NB4 (cell line): ENCODE results near the gene MYO7B.

Experiments
- DNase-seq: peaks from one replicate; pipeline ENCODE4 v3.0.0; 2010; ENCODE audit warnings: low read depth
- H3K4me3 ChIP-seq: one replicate; pipeline ENCODE4 v1.5.1; 2011; ENCODE audit warnings: mild to moderate bottlenecking, low read depth, low read length, moderate library complexity
- CTCF ChIP-seq: IDR thresholded peaks from one replicate; pipeline ENCODE4 v1.5.1; 2012; ENCODE audit warnings: low read depth, low read length
- MYC ChIP-seq: IDR thresholded peaks from 2 replicates; pipeline ENCODE4 v1.6.1; 2011; ENCODE audit warnings: low read depth, low read length
- POLR2A ChIP-seq: IDR thresholded peaks from 2 replicates; pipeline ENCODE4 v1.6.1; 2011; ENCODE audit warnings: mild to moderate bottlenecking; ENCODE audit not compliant: insufficient read length; ENCODE audit errors: extremely low read depth
- TF ChIP-seq, protein P1 (sequence below): IDR thresholded peaks from 2 replicates; pipeline ENCODE4 v1.6.1; 2011; ENCODE audit warnings: low read depth, low read length

MYO7B gene

DNA sequence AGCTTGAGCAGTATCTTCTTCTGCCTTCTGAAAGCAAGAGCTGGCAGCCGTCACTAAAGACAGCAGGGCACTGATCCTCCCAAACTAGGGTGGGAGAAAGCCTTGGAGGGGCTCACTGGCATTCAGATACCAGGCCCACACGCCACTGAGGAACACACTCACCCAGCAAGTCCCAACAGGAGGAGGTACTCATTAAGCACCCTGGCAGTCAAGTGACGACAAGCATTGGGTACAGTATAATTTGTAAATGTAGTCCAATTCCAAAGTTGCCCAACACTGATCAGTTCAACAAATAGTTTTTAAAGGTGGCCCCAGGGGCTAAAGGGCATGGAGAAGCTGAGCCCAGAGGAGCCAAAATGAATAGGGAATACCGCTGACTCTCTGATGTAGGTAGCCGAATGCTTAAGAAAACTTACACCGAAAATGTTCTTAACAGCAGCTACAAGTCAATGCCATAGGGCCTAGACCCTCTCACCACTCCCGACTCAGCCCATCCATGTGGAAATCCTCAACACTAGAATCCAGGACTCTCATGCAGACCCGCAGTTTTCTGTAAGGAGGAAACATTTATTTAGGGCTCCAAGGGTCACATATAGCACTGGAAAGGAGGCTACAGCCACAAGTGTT lies 129.9 kb downstream of the MYO7B start:
- TF ChIP-seq CTCF, result no peak
- no peak for TF ChIP-seq POLR2A
- TF ChIP-seq, protein P1, sequence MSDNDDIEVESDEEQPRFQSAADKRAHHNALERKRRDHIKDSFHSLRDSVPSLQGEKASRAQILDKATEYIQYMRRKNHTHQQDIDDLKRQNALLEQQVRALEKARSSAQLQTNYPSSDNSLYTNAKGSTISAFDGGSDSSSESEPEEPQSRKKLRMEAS, result no peak
- no peak for TF ChIP-seq MYC
- no peak overlapping the region for H3K4me3 ChIP-seq

GRCh38 chr2:127669056-127669455 lies 133.6 kb downstream of the MYO7B start:
- TF ChIP-seq POLR2A, result no peak
- TF ChIP-seq CTCF, result no peak
- TF ChIP-seq, protein P1, result no peak
- no peak for TF ChIP-seq MYC
- no peak overlapping the region for H3K4me3 ChIP-seq
- no peak for DNase-seq

More for the DNA sequence above, 129.9 kb downstream of the MYO7B start:
- no peak for DNase-seq

- no peak for DNase-seq
- TF ChIP-seq, protein P1, result no peak
- TF ChIP-seq CTCF, result no peak
- no peak for TF ChIP-seq POLR2A
- TF ChIP-seq MYC, result no peak
- no peak overlapping the region for H3K4me3 ChIP-seq
Measured at GRCh38 chr2:127670055-127670956, 134.8 kb downstream of the MYO7B start.

DNA sequence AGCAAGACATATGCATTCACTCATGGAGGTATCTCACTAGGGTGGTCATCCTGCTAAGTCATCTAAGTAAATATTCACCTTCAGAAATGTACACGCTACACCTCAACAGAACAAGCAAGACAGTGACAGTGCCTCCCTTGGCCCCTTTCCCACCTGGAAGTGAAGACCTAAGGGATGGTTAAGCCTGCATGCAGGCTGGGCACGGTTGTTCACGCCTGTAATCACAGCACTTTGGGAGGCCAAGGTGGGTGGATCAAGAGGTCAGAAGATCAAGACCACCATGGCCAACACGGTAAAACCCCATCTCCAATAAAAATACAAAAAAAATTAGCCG lies 135.4 kb downstream of the MYO7B start:
- DNase-seq, result no peak
- no peak for TF ChIP-seq CTCF
- TF ChIP-seq, protein P1, result no peak
- TF ChIP-seq POLR2A, result no peak
- TF ChIP-seq MYC, result no peak
- no peak overlapping the region for H3K4me3 ChIP-seq

DNA sequence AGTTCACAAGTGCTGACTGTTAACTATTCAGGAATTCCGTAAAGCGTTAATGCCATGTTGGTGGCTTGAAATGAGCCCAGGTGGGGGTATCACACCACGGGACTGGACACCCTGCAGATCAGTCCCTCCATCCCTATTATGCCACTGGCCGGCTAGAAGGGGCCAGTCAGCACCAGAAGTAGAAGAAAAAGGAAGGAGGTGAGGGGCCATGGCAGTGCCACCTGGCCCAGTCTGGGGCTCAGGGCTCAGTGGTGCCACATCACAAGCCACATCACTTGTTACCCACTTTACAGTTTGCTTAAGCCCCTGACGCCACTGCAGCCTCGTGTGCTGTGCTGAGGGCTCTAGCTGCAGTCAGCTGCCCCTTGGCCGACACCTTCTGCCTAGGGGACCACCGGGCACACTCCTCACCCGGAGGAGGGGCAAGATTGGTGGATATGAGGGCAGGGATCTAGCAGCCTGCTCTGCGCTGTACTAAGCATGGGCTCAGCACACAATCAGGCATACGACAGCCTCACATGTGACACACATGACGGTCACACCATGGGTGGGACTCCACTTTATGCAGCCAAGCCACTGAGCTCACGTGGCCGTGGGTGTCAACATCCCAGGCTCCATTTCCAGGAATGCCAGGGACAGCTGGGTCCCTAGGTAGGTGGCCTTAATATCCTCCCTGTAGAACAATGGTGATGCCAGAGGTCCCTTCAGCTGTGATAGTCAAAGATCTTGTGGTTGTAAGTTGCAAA lies 136.2 kb downstream of the MYO7B start:
- H3K4me3 ChIP-seq, result no peak overlapping the region
- no peak for TF ChIP-seq MYC
- no peak for TF ChIP-seq CTCF
- TF ChIP-seq POLR2A, result no peak
- TF ChIP-seq, protein P1, result no peak
- DNase-seq, result no peak
